AG09309 (cell line): ENCODE data around the gene CPZ.

Experiments
- DNase-seq: peaks from one replicate; pipeline ENCODE4 v3.0.0-alpha.2; 2010; ENCODE audit warnings: low read depth
- H3K4me3 ChIP-seq: 2 replicates; pipeline ENCODE4 v1.5.1; 2011; ENCODE audit warnings: mild to moderate bottlenecking, low read depth, low read length, moderate library complexity; ENCODE audit not compliant: control insufficient read depth
- CTCF ChIP-seq: IDR thresholded peaks from 2 replicates; pipeline ENCODE4 v1.5.1; 2011; ENCODE audit warnings: mild to moderate bottlenecking, low read depth, low read length, inconsistent platforms; ENCODE audit not compliant: insufficient read depth, control insufficient read depth; ENCODE audit errors: missing control alignments

Gene CPZ

GRCh38 chr4:8592366-8593263 is at the start of gene CPZ:
CPZ (plus strand) TSS chr4:8592765; CDS start chr4:8592834, 69 bp downstream.
- H3K4me3 ChIP-seq, result peak within 1 kb of the TSS; percentile 72
- no peak for DNase-seq
- no peak for TF ChIP-seq CTCF

- no peak for DNase-seq
- no peak overlapping the region for H3K4me3 ChIP-seq
- TF ChIP-seq CTCF, result no peak
These were observed 49.6 kb upstream of the CPZ start for GRCh38 chr4:8542776-8543525.

- DNase-seq, result no peak
- TF ChIP-seq CTCF, result no peak
- H3K4me3 ChIP-seq, result no peak overlapping the region
These were observed 48.9 kb upstream of the CPZ start for GRCh38 chr4:8543623-8544022.

- DNase-seq, result no peak
- no peak overlapping the region for H3K4me3 ChIP-seq
- no peak for TF ChIP-seq CTCF
These were observed 48.3 kb upstream of the CPZ start for GRCh38 chr4:8544282-8544681.

- no peak overlapping the region for H3K4me3 ChIP-seq
- TF ChIP-seq CTCF, result no peak
- DNase-seq, result no peak
These were observed 47.7 kb upstream of the CPZ start for GRCh38 chr4:8544741-8545438.

GRCh38 chr4:8545439-8545765 is 47.2 kb upstream of the CPZ start:
- H3K4me3 ChIP-seq, result no peak overlapping the region
- TF ChIP-seq CTCF, result no peak
- no peak for DNase-seq
